Breast epithelium (tissue), 3 donors: ENCODE data around the gene MAP2K4.

Experiments
- CTCF ChIP-seq, 3 donors: fragments of 450-650 bp; IDR thresholded peaks; one replicate each; pipeline ENCODE4 v1.5.1; 2016 to 2017; ENCODE audit warnings: antibody characterized with exemption in 3 of 3, mild to moderate bottlenecking in 3 of 3, moderate library complexity in 3 of 3
- POLR2A ChIP-seq: fragments of 450-650 bp; IDR thresholded peaks from one replicate; pipeline ENCODE4 v1.6.1; 2016; ENCODE audit warnings: antibody characterized with exemption, mild to moderate bottlenecking, moderate library complexity
- POLR2AphosphoS5 ChIP-seq, 3 donors: sonication (generic); formaldehyde crosslinking; IDR thresholded peaks; one replicate each; pipeline ENCODE4 v1.6.1; 2017; ENCODE audit warnings: antibody characterized with exemption in 3 of 3

DNA sequence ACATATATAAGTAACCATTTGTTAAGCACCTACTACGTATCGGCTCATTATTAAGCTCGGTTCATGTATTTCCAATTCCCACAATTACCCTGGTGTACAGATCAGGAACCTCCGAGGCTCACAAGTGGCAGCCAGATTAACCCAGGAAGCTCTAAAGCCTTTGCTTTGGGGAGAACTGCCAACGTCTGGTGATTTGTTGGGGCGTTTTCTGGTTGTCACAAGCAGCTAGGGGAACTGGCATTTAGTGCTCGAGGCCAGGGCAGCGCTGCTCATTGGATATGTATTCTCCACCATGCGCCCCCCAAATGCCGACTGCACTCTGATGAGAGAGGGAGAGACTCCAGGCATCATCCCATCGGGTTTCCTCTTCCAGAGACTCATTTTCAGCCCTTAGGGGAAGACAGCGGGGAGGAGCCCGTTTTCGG is 23.9 kb upstream of the MAP2K4 start:
- TF ChIP-seq POLR2A = no peak
- TF ChIP-seq CTCF (IDR thresholded peaks at IDR 0.05) = peak in 2 of 3 donors; percentile 19 to 21
- TF ChIP-seq POLR2AphosphoS5 (IDR thresholded peaks at IDR 0.05) = no peak
